Measurements from ENCODE around the gene TRAPPC4. TPM values are rescaled to one million over a fixed set of nuclear protein-coding genes. Genes with fewer than 3 reads are reported as not detected.

TRAPPC4 gene
- total RNA-seq, result 76.4 and 101 TPM in 2 replicates

GRCh38 chr11:119018074-119018938, at the start of gene TRAPPC4, which contains the start of gene RPS25:
Gene TRAPPC4, plus strand, starts transcription at chr11:119018766. Its CDS starts 30 bp downstream, at chr11:119018796.
Gene RPS25, minus strand, starts transcription at chr11:119018343. Its CDS starts 59 bp downstream, at chr11:119018284.

GRCh38 chr11:118971646-118972045, 46.9 kb upstream of the TRAPPC4 start, which contains the start of gene FOXR1:
Gene FOXR1, plus strand, starts transcription at chr11:118971761. Its CDS starts 171 bp downstream, at chr11:118971932.

GRCh38 chr11:118997627-118998387, 20.8 kb upstream of the TRAPPC4 start, which contains the start of gene CENATAC:
Gene CENATAC, plus strand, starts transcription at chr11:118998138. Its CDS starts 60 bp downstream, at chr11:118998198.

DNA sequence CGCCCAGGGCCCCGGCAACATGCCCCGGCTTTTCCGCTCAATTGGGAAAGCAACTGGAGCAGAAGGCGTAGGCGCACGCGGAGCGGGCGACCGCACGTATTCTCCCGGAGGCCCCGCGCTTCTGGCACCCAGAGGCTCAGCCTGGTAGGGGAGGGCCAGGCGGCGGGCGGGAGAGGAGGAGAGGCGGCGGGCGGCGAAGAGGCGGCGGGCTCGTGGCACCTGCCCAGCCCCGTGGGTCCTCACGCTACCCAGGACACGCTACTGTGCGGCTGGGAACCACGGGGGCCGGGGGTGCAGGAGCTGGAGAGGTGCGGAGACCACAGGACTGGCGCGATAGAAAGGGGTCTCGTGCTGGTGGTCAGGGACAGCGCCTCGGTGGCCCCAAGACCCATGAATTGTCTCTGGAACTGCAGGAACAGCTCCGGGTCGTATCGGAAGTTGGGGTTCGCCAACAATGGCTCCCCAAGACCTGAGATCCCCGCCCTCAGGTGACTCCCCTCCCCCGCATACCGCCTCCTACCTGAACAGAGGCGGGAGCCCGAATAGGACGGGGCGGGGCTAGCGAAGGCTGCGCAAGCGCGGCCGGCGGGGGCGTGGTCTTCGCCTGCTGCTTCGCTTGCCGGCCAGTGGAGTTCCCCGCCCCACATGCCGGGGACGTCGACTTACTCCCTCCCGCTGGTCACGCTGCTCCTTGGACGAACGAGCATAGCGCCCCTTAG, 11.9 kb downstream of the TRAPPC4 start, which contains the start of gene SLC37A4:
SLC37A4 (minus strand) TSS at position 549 of the 719 bp plus-strand sequence.

GRCh38 chr11:119057000-119057769, 38.6 kb downstream of the TRAPPC4 start, which contains the start of gene HYOU1:
Gene HYOU1, minus strand, starts transcription at chr11:119057205. Its CDS starts 1,045 bp downstream, at chr11:119056160.

GRCh38 chr11:119067371-119068222, 49.0 kb downstream of the TRAPPC4 start, which contains the start of gene VPS11:
Gene VPS11, plus strand, starts transcription at chr11:119067818. Its CDS starts 6 bp downstream, at chr11:119067824.

Other genes starting within 250 kb of the TRAPPC4 start
- gene DDX6, start 227.6 kb upstream of the TRAPPC4 start, total RNA-seq, result 131 and 157 TPM in 2 replicates
- gene CXCR5, start 134.9 kb upstream of the TRAPPC4 start, total RNA-seq, result under 0.01 TPM in 1 of 2 replicates, not detected in the other
- 22.7 and 49.0 TPM in 2 replicates for gene BCL9L, start 92.8 kb upstream of the TRAPPC4 start, total RNA-seq
- not detected in 2 replicates for gene UPK2, start 62.5 kb upstream of the TRAPPC4 start, total RNA-seq
- not detected in 2 replicates for gene FOXR1, start 47.0 kb upstream of the TRAPPC4 start, total RNA-seq
- 24.8 and 31.9 TPM in 2 replicates for gene CENATAC, start 20.6 kb upstream of the TRAPPC4 start, total RNA-seq
- 737 and 1,241 TPM in 2 replicates for gene RPS25, start 423 bp upstream of the TRAPPC4 start, total RNA-seq
- gene SLC37A4, start 12.1 kb downstream of the TRAPPC4 start, total RNA-seq, result 8.9 and 12.8 TPM in 2 replicates
- 69.6 and 77.7 TPM in 2 replicates for gene HYOU1, start 38.4 kb downstream of the TRAPPC4 start, total RNA-seq
- 31.4 and 42.3 TPM in 2 replicates for gene VPS11, start 49.1 kb downstream of the TRAPPC4 start, total RNA-seq
- 8.9 and 10.3 TPM in 2 replicates for gene HMBS, start 66.1 kb downstream of the TRAPPC4 start, total RNA-seq
- gene DPAGT1, start 83.1 kb downstream of the TRAPPC4 start, total RNA-seq, result 19.3 and 23.3 TPM in 2 replicates
- gene C2CD2L, start 88.6 kb downstream of the TRAPPC4 start, total RNA-seq, result 1.9 and 4.0 TPM in 2 replicates
- 14.4 and 18.5 TPM in 2 replicates for gene HINFP, start 102.8 kb downstream of the TRAPPC4 start, total RNA-seq
- gene ABCG4, start 130.3 kb downstream of the TRAPPC4 start, total RNA-seq, result under 0.01 and 0.17 TPM in 2 replicates
- gene NLRX1, start 150.0 kb downstream of the TRAPPC4 start, total RNA-seq, result 20.8 and 29.9 TPM in 2 replicates
- gene NHERF4, start 166.7 kb downstream of the TRAPPC4 start, total RNA-seq, result not detected in 2 replicates
- gene CBL, start 187.6 kb downstream of the TRAPPC4 start, total RNA-seq, result 9.6 and 11.5 TPM in 2 replicates